GM18861 (cell line): ENCODE measurements around the gene PIGQ.
A peak's percentile ranks its signal among the peaks of the same experiment; 100 is the strongest.
"Not testable (repeated sequence)": the region's sequence is repeated elsewhere in the genome, so short reads cannot be mapped to it uniquely, and the experiment has no call there.

Experiments used
- ATAC-seq: cut with Tn5 transposase; IDR thresholded peaks from one replicate; pipeline ENCODE4 v1.9.1; 2021; ENCODE audit not compliant: unreplicated experiment

The PIGQ gene

GRCh38 chr16:583815-584591, 14.2 kb downstream of the PIGQ start:
- ATAC-seq = no peak

DNA sequence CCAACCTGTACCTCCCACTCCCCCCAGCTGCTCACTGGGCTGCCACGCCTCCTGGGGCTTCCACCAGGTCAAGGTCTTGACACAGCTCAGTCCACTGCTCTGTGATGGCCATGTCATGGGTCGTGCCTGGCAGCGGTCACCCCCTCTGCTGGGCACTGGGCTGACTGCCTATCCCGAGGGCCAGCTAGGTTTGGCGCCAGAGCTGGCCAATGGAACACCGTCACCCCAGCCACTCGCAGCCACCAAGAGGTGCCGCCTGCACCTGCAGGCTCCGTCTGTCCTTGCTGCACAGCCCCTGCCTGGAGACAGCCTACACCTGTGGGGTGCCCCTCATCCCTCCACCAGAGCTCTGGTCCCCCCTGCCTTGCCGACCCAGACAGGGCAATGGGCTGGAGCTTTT, 15.6 kb downstream of the PIGQ start:
- no peak for ATAC-seq

DNA sequence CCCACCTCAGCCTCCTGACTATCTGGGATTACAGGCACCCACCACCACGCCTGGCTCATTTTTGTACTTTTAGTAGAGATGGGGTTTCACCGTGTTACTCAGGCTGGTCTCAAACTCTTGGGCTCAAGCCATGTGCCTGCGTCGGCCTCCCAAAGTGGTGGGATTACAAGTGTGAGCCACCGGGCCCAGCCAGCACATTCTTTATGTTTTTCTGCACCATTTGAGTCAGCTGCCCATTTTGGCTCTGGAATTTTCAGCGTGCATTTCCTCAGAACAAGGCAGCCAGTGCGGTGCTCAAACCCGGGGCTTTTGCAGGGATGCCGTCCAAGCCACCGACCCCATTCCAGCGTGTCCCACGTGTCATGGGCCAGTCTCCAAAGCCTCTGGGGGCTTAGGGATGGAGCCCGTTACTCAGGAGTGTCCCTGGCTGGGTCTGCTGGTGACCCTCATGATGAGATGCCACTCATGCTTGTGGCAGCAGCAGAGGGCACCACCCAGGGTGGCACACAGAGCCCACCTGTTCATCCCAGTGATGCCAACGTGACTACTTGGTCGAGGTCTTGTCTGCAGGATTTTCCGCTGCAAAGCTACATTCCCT, 16.4 kb downstream of the PIGQ start:
- ATAC-seq = no peak

DNA sequence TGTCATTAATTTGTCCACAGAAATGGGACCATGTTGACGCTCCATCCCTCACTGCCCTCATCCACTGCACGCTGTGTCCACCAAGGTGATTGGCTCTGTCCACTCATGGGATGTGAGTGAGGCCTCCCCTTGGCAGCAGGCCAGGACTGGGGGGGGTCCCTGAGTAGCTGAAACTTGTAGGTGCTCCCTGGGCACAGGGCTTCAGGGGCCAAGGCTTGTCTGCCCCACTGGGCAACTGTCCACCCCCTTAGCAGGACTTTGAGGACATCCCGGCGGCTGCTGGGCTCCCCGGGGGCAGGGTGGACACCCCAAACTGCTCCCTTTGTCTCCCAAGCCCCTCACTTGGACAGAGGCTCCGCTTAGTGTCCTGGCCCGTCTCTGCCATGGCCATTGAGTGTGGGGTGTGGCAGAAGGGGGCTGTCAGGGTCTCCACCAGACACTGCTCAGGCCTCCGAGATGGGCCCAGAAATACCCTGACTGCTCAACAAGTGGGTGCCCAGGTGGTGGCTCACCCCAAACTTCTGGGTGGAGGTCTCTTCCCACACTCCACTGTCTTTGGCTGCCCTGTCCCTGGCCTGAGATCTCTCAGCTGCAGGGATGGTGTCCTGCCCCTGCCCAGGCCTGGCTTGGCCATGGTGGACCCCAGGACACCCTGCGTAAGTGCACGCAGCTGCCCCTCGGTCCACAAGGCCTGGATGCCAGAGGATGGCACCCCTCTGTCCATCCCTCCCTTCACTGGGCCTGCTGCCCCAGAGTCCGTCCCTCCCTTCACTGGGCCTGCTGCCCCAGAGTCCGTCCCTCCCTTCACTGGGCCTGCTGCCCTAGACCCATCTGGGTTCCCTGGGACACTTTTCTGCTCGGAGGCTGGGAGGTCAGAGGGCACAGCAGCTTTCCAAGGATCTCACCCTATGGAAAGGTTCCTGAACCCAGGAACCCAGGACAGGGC, 17.1 kb downstream of the PIGQ start:
- no peak for ATAC-seq

DNA sequence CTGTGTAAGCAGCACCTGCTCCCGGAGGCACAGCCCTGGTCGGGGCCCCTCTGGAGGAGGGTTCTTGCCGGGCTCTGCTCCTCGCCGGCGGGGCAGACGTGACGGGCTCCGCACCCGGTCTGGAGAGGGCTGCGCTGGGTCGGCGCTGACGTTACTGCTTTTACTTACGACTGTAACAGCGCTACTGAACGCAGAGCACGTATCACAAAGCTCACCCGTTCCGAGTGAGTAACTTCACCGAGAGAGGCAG, 18.8 kb downstream of the PIGQ start:
- ATAC-seq = no peak

DNA sequence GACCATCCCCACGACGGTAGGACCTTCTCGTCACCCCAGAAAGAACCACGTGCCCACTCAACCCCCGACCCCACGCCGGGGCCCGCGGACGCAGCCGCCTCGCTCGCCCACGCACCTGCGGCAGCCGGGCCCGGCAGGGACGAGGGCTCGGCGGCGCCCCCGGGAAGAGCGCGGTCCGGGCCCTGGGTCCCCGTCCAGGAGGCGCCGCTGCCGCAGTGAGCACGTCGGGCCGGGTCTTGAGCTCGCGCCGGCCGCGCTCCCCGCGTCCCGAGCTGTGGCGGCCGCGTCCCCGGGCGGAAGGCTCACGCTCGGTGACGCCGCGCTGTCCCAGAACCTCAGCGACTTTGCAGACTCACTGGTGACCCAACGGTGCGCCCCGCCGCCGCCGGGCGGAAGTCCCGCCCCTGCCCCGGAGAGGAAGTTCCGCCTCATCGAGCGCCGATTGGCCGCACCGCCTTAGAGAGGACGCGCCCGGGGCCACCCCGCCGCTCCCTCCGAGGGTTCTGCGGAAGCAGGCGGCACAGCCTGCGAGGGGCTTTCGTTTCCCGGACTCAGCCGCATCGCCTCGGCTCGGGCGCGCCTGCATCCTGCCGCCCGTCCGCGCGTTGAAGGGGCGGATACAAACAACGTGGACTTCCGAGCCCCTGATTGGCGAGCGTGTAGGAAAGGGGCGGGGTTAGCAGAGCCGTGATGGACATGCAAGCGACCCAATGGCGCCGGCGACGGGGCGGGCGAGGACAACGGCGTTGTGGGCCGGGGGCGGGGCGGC, 19.3 kb downstream of the PIGQ start:
- ATAC-seq = peak; percentile 59

GRCh38 chr16:589658-590187, 20.0 kb downstream of the PIGQ start, which contains the start of gene RAB40C:
RAB40C (plus strand) TSS chr16:590066; CDS start chr16:590292, 226 bp downstream.
- ATAC-seq = peak; percentile 49

GRCh38 chr16:590188-590814, 20.5 kb downstream of the PIGQ start:
- no peak for ATAC-seq

DNA sequence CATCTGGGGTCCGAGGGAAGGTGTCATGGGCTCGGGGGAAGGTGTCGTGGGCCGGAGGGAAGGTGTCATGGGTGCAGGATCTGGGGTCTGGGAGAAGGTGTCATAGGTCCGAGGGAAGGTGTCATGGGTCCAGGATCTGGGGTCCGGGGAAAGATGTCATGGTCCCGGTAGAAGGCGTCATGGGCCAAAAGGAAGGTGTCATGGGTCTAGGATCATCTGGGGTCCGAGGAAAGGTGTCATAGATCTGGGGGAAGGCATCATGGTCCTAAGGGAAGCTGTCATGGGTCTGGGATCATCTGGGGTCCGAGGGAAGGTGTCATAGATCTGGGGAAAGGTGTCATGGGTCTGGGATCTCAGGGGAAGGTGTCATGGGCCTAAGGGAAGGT, 21.0 kb downstream of the PIGQ start:
- no peak for ATAC-seq

GRCh38 chr16:591231-591630, 21.5 kb downstream of the PIGQ start:
- no peak for ATAC-seq

- no peak for ATAC-seq
Measured at GRCh38 chr16:591892-592517, 22.2 kb downstream of the PIGQ start.

GRCh38 chr16:592518-593306, 22.9 kb downstream of the PIGQ start:
- no peak for ATAC-seq

GRCh38 chr16:593406-593805, 23.6 kb downstream of the PIGQ start:
- ATAC-seq = no peak

DNA sequence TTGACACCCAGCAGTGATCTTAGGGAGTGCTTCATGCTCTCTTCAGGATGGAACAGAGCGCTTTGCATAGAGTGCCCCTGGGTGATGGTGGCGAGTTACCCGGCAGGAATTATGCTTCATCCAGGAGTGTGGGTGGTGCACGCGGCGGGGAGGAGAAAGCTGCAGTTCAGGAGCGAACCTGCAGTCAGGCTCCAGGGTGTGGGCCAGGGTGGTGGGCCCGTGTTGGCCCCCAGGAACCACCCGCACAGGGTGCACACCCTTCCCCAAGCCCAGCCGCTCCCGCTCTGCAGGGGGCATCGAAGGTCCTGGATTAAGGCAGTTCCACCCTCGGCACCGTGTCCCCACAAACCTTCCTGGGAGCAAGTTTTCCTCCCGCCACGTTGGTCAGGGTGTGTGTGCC, 24.0 kb downstream of the PIGQ start:
- no peak for ATAC-seq

- no peak for ATAC-seq
Measured at GRCh38 chr16:595094-595528, 25.3 kb downstream of the PIGQ start.

- no peak for ATAC-seq
Measured at GRCh38 chr16:595942-596735, 26.4 kb downstream of the PIGQ start.

- no peak for ATAC-seq
Measured at GRCh38 chr16:596736-597060, 26.9 kb downstream of the PIGQ start.

DNA sequence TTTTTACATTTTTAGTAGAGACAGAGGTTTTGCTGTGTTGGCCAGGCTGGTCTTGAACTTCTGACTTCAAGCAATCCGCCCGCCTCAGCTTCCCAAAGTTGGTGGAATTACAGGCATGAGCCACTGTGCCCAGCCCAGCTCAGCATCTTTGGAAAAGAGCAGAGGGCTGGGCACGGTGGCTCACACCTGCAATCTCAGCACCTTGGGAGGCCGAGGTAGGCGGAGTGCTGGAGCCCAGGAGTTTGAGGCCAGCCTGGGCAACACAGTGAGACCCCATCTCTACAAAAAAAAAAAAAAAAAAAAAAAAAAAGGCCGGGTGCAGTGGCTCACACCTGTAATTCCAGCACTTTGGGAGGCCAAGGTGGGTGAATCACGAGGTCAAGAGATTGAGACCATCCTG, 27.9 kb downstream of the PIGQ start:
- ATAC-seq = not testable (repeated sequence)
